ENCODE results near the gene ZNF777. TPM values are rescaled to one million over a fixed set of nuclear protein-coding genes. Genes with fewer than 3 reads are reported as not detected.

The ZNF777 gene
- polyA plus RNA-seq (2013, experiment 1 of 2), result 12.8 TPM
- polyA plus RNA-seq (2013, experiment 2 of 2), result 10.9 TPM

GRCh38 chr7:149460493-149461277 is at the start of gene ZNF777:
Gene ZNF777 (minus strand): TSS chr7:149461062. CDS start chr7:149456022, 5,040 bp downstream.
- WGBS, 2 experiments (ENCODE audit: insufficient coverage in 2 of 2), result 1 to 2% methylated on average over 48 to 52 of the region's 64 CpGs
- Histone ChIP-seq H3K27ac (ENCODE audit: low read depth, low read length, severe bottlenecking) (peak within 1 kb of the TSS; percentile 63), H3K4me3 (ENCODE audit: extremely low read depth, insufficient read depth, low read length, poor library complexity, severe bottlenecking) (peak within 1 kb of the TSS; percentile 63), H3K4me1 (ENCODE audit: control insufficient read depth, insufficient read depth, low read length, poor library complexity, severe bottlenecking) (peaks cover 3% of the 10 kb centered on the region), H3K9me3 (ENCODE audit: control insufficient read depth, low read length) (no peaks in the 10 kb centered on the region), H3K36me3 (ENCODE audit: control insufficient read depth, insufficient read depth, low read length) (peaks cover 11% of the 10 kb centered on the region)

- no peak overlapping the region for H3K27ac ChIP-seq (ENCODE audit: low read depth, low read length, severe bottlenecking)
Measured at GRCh38 chr7:149510248-149510647, 49.4 kb upstream of the ZNF777 start.

GRCh38 chr7:149509774-149510173 is 48.9 kb upstream of the ZNF777 start:
- peaks cover 15% of the 10 kb centered on the region for H3K9me3 ChIP-seq (ENCODE audit: control insufficient read depth, low read length)
- H3K4me3 ChIP-seq (ENCODE audit: extremely low read depth, insufficient read depth, low read length, poor library complexity, severe bottlenecking), result no peak overlapping the region
- no peaks in the 10 kb centered on the region for H3K4me1 ChIP-seq (ENCODE audit: control insufficient read depth, insufficient read depth, low read length, poor library complexity, severe bottlenecking)
- no peak overlapping the region for H3K27ac ChIP-seq (ENCODE audit: low read depth, low read length, severe bottlenecking)
- H3K36me3 ChIP-seq (ENCODE audit: control insufficient read depth, insufficient read depth, low read length), result no peaks in the 10 kb centered on the region

More at GRCh38 chr7:149510248-149510647, 49.4 kb upstream of the ZNF777 start:
- Histone ChIP-seq H3K4me1 (ENCODE audit: control insufficient read depth, insufficient read depth, low read length, poor library complexity, severe bottlenecking) (no peaks in the 10 kb centered on the region), H3K36me3 (ENCODE audit: control insufficient read depth, insufficient read depth, low read length) (no peaks in the 10 kb centered on the region), H3K4me3 (ENCODE audit: extremely low read depth, insufficient read depth, low read length, poor library complexity, severe bottlenecking) (no peak overlapping the region), H3K9me3 (ENCODE audit: control insufficient read depth, low read length) (peaks cover 15% of the 10 kb centered on the region)

- no peaks in the 10 kb centered on the region for H3K36me3 ChIP-seq (ENCODE audit: control insufficient read depth, insufficient read depth, low read length)
- H3K9me3 ChIP-seq (ENCODE audit: control insufficient read depth, low read length), result peaks cover 15% of the 10 kb centered on the region
- no peak overlapping the region for H3K27ac ChIP-seq (ENCODE audit: low read depth, low read length, severe bottlenecking)
- no peaks in the 10 kb centered on the region for H3K4me1 ChIP-seq (ENCODE audit: control insufficient read depth, insufficient read depth, low read length, poor library complexity, severe bottlenecking)
- H3K4me3 ChIP-seq (ENCODE audit: extremely low read depth, insufficient read depth, low read length, poor library complexity, severe bottlenecking), result no peak overlapping the region
Measured at GRCh38 chr7:149505551-149505950, 44.7 kb upstream of the ZNF777 start.

GRCh38 chr7:149501651-149502050 is 40.8 kb upstream of the ZNF777 start:
- no peak overlapping the region for H3K4me3 ChIP-seq (ENCODE audit: extremely low read depth, insufficient read depth, low read length, poor library complexity, severe bottlenecking)
- H3K36me3 ChIP-seq (ENCODE audit: control insufficient read depth, insufficient read depth, low read length), result no peaks in the 10 kb centered on the region
- WGBS, 2 experiments (ENCODE audit: insufficient coverage in 2 of 2), result 70 to 76% methylated on average over 11 to 13 of the region's 13 CpGs
- H3K4me1 ChIP-seq (ENCODE audit: control insufficient read depth, insufficient read depth, low read length, poor library complexity, severe bottlenecking), result no peaks in the 10 kb centered on the region
- H3K27ac ChIP-seq (ENCODE audit: low read depth, low read length, severe bottlenecking), result no peak overlapping the region
- peaks cover 3% of the 10 kb centered on the region for H3K9me3 ChIP-seq (ENCODE audit: control insufficient read depth, low read length)

- Histone ChIP-seq H3K36me3 (ENCODE audit: control insufficient read depth, insufficient read depth, low read length) (no peaks in the 10 kb centered on the region), H3K4me3 (ENCODE audit: extremely low read depth, insufficient read depth, low read length, poor library complexity, severe bottlenecking) (no peak overlapping the region), H3K4me1 (ENCODE audit: control insufficient read depth, insufficient read depth, low read length, poor library complexity, severe bottlenecking) (no peaks in the 10 kb centered on the region), H3K27ac (ENCODE audit: low read depth, low read length, severe bottlenecking) (no peak overlapping the region), H3K9me3 (ENCODE audit: control insufficient read depth, low read length) (no peaks in the 10 kb centered on the region)
- WGBS, 2 experiments (ENCODE audit: insufficient coverage in 2 of 2), result 71 to 100% methylated on average over 1 to 4 of the region's 4 CpGs
Measured at GRCh38 chr7:149500910-149501309, 40.0 kb upstream of the ZNF777 start.

- Histone ChIP-seq H3K4me1 (ENCODE audit: control insufficient read depth, insufficient read depth, low read length, poor library complexity, severe bottlenecking) (no peaks in the 10 kb centered on the region), H3K4me3 (ENCODE audit: extremely low read depth, insufficient read depth, low read length, poor library complexity, severe bottlenecking) (no peak overlapping the region), H3K36me3 (ENCODE audit: control insufficient read depth, insufficient read depth, low read length) (no peaks in the 10 kb centered on the region), H3K27ac (ENCODE audit: low read depth, low read length, severe bottlenecking) (no peak overlapping the region), H3K9me3 (ENCODE audit: control insufficient read depth, low read length) (no peaks in the 10 kb centered on the region)
Measured at GRCh38 chr7:149500201-149500600, 39.3 kb upstream of the ZNF777 start.

GRCh38 chr7:149498811-149499210 is 37.9 kb upstream of the ZNF777 start:
- Histone ChIP-seq H3K4me1 (ENCODE audit: control insufficient read depth, insufficient read depth, low read length, poor library complexity, severe bottlenecking) (no peaks in the 10 kb centered on the region), H3K36me3 (ENCODE audit: control insufficient read depth, insufficient read depth, low read length) (peaks cover 8% of the 10 kb centered on the region), H3K4me3 (ENCODE audit: extremely low read depth, insufficient read depth, low read length, poor library complexity, severe bottlenecking) (no peak overlapping the region)

GRCh38 chr7:149497467-149498261 is 36.8 kb upstream of the ZNF777 start, which contains the start of gene ZNF746:
Gene ZNF746 (minus strand): TSS chr7:149497809. CDS start chr7:149497536, 273 bp downstream.
- Histone ChIP-seq H3K27ac (ENCODE audit: low read depth, low read length, severe bottlenecking) (peak within 1 kb of the TSS; percentile 10), H3K36me3 (ENCODE audit: control insufficient read depth, insufficient read depth, low read length) (peaks cover 20% of the 10 kb centered on the region), H3K4me1 (ENCODE audit: control insufficient read depth, insufficient read depth, low read length, poor library complexity, severe bottlenecking) (no peaks in the 10 kb centered on the region), H3K9me3 (ENCODE audit: control insufficient read depth, low read length) (no peaks in the 10 kb centered on the region), H3K4me3 (ENCODE audit: extremely low read depth, insufficient read depth, low read length, poor library complexity, severe bottlenecking) (peak within 1 kb of the TSS; percentile 72)
- WGBS, 2 experiments (ENCODE audit: insufficient coverage in 2 of 2), result 0% methylated on average over 56 to 58 of the region's 109 CpGs

More at GRCh38 chr7:149498811-149499210, 37.9 kb upstream of the ZNF777 start:
- Histone ChIP-seq H3K9me3 (ENCODE audit: control insufficient read depth, low read length) (no peaks in the 10 kb centered on the region), H3K27ac (ENCODE audit: low read depth, low read length, severe bottlenecking) (no peak overlapping the region)
- WGBS, 2 experiments (ENCODE audit: insufficient coverage in 2 of 2), result 82 to 93% methylated on average over 5 of the region's 6 CpGs

GRCh38 chr7:149496642-149497391 is 36.0 kb upstream of the ZNF777 start:
- 7 to 10% methylated on average over 29 to 39 of the region's 51 CpGs for WGBS, 2 experiments (ENCODE audit: insufficient coverage in 2 of 2)
- Histone ChIP-seq H3K36me3 (ENCODE audit: control insufficient read depth, insufficient read depth, low read length) (peaks cover 28% of the 10 kb centered on the region), H3K9me3 (ENCODE audit: control insufficient read depth, low read length) (no peaks in the 10 kb centered on the region), H3K4me3 (ENCODE audit: extremely low read depth, insufficient read depth, low read length, poor library complexity, severe bottlenecking) (peak overlapping the region; percentile 72), H3K27ac (ENCODE audit: low read depth, low read length, severe bottlenecking) (peak overlapping the region; percentile 10), H3K4me1 (ENCODE audit: control insufficient read depth, insufficient read depth, low read length, poor library complexity, severe bottlenecking) (no peaks in the 10 kb centered on the region)
